Esophagus squamous epithelium (tissue), 4 donors: ENCODE results near the gene C22orf23.

ENCODE experiments used
- CTCF ChIP-seq, 6 experiments: fragments of 450-650 bp in 4 of 6; fragments of 200-600 bp in 2 of 6; sonication (generic) in 2 of 6; IDR thresholded peaks; one replicate each; pipeline ENCODE4 v1.5.1; 2016 to 2019; ENCODE audit warnings: antibody characterized with exemption in 6 of 6, mild to moderate bottlenecking in 4 of 6, moderate library complexity in 4 of 6
- POLR2A ChIP-seq, 4 donors: fragments of 450-650 bp; IDR thresholded peaks; one replicate each; pipeline ENCODE4 v1.6.1; 2017; ENCODE audit warnings: antibody characterized with exemption in 4 of 4, mild to moderate bottlenecking in 4 of 4, moderate library complexity in 3 of 4

DNA sequence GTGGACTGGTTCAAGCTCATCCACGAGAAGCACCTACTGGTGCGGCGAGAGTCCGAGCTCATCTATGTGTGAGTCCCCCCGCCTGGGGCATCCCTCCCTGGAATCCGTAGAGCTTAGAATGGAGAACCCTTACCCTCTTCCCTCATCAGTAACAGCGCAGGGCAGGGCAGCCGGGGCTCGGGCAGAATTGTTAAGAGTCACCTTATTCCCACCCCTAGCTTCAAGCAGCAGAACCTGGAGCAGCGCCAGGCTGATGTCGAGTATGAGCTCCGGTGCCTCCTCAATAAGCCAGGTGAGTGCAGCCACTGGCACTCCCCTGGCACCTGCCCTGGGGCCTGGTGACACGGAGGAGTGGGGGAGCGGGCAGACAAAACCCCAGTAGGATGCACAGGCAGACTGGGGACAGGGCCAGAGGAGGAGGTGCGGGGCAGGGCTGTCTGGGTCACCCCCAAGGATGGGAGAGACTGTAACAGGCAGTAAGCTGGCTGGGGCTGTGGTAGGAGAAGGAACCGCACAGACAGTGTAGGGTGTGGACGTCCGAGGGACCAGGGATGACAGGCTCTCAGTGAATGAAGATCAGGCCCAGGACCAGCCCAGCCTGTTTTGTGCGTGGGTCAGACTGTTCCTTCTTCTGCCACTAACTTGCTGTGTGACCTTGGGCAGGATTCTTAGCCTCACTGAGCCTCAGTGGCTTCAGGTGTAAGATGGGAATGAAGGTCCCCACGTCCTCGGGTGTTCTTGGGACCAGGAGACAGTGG, 20.4 kb downstream of the C22orf23 start:
- TF ChIP-seq CTCF (IDR thresholded peaks at IDR 0.05) (no peak), POLR2A (IDR thresholded peaks at IDR 0.05) (no peak)
